Measurements from ENCODE around the gene TMEFF1.
"Not testable (repeated sequence)": the region's sequence is repeated elsewhere in the genome, so short reads cannot be mapped to it uniquely, and the experiment has no call there.

TMEFF1 gene, protein sequence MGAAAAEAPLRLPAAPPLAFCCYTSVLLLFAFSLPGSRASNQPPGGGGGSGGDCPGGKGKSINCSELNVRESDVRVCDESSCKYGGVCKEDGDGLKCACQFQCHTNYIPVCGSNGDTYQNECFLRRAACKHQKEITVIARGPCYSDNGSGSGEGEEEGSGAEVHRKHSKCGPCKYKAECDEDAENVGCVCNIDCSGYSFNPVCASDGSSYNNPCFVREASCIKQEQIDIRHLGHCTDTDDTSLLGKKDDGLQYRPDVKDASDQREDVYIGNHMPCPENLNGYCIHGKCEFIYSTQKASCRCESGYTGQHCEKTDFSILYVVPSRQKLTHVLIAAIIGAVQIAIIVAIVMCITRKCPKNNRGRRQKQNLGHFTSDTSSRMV

DNA sequence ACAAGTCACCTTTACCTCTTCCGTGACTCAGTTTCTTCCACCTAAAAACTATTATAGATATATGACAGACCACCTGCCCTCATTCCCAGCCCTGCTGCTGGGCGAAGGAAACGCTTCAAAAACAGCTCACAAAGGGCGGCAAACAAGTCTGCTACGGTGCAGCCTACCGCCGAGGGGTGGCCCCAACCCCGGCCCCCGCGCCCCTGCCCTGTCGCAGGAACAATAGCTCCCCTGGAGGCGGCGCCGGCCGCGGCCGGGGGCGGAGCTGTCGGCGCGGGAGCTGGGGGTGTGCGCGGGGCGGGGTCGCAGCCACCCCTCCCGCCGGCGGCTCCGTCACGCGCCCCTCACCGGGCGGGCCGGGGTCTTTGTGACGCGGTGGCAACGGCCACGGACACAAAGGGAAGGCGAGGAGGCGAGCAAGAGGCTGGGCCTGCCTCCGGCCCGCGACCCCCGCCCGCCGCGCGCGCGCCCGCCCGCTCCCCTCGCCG, at the start of gene TMEFF1:
Gene TMEFF1 (plus strand): TSS at position 362 of the 488 bp plus-strand sequence. CDS start 396 bp downstream, outside the sequence.
- DNase-seq, result peak; percentile 57

DNA sequence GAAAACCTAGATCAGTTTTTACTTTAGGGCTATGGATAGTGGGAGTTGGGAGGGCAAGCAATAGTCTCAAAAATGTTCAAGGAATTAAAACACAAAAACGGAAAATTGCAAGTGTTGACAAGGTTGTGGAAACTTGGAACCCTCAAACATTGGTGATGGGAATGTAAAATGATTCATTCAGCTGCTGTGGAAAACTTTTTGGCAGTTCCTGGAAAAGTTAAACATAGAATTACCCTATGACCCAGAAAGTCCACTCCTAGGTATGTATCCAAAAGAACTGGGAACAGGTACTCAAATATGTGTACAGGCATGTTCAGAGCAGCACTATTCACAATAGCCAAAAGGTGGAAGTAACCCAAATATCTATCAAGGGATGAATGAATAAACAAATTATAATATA, 47.2 kb upstream of the TMEFF1 start:
- DNase-seq, result peak; percentile 40

DNA sequence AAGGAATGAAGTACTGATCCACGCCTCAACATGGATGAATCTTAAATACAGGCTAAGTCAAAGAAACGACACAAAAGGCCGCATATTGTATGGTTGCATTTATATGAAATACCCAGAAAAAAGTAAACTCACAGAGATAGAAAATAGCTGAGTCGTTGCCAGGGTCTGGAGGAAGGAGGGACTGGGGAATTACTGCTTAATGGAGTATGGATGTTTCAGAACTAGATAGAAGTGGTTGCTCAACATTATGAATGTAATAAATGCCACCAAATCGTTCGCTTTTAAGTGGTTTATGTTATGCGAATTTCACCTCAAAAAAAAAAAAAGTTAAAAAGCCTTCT, 46.8 kb upstream of the TMEFF1 start:
- no peak for DNase-seq

- peak; percentile 84 for DNase-seq
Observed at GRCh38 chr9:100426530-100427365, 46.2 kb upstream of the TMEFF1 start, which contains the start of gene MSANTD3. Gene MSANTD3, plus strand, starts transcription at chr9:100427143. Its CDS starts 14,796 bp downstream, at chr9:100441939.

DNA sequence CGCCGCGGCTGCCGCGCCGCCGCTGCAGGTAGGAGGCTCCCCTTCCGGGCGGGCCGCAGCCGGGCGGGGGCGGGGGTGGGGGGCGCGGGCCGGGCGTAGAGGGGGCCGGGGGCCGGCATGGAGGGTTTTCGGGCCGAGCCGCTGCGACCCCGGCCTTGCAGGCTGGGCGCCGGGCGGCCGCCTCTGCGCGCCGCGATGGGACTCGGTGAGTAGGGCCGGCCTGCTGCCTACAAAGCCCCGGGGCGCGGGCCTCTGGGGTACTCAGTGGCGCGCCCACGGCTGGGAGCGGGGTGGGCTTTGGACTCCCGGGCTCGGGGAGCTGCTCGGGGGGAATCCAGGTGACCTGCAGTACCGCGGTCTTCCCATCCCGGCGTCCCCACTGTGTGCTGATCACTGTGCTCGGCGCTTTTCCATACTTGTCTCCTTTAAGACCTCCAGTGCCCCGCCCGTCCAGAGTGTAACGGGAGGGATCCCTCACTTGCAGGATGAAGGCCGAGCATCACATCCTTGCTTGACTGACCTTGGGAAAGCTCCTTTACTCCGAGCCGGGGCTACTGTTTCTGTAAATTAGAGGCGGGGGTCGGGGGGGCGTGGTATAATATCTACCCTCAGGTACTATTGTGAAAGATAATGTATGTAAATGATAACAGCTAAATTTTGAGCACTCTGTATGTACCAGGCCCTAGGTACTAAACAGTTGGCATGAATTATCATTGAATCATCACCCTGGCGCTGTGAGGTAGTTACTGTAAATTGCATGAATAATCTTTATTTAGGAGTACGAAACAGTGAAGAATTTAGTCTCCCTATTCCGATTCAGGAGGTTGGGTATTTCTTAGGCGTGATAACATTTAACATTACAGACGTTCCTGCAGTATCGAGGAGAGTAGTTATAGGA, 45.3 kb upstream of the TMEFF1 start:
- peak; percentile 79 for DNase-seq

DNA sequence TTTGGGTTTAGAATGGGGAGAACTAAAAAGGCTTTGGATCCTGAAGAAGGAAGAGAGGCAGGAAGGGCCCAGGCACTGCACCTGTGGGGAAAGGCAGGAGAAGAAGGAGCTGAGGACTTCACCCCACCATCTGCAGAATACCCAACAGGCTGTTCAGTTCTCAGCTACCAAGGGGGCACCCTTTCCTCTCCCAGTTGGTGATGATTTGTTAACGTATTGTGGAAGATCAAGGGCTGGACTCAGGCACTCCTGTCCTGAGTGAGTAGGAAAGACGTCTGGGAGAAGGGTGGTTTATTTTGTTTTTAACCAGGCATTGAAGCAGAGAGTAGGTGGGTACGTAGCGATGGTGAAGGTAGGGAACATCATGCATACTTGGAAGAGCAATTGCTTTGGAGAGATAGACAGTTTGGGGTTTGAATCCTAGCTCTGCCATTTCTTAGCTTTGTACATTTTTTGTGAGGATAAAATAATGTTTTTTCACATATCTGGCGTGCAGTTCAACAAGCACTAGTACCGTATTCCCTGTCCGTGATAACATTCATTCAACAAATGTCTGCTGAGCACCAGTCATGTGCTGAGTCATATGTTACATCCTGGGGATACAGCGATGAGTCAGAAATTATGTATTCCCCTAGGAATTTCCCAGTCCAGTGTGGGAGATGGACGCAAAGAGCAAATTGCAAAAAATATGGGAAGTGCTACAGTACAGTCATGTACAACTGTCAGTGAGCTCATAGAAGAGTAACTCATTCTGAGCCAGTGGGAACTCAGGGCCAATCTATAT, 43.9 kb upstream of the TMEFF1 start:
- peak; percentile 99 for DNase-seq

DNA sequence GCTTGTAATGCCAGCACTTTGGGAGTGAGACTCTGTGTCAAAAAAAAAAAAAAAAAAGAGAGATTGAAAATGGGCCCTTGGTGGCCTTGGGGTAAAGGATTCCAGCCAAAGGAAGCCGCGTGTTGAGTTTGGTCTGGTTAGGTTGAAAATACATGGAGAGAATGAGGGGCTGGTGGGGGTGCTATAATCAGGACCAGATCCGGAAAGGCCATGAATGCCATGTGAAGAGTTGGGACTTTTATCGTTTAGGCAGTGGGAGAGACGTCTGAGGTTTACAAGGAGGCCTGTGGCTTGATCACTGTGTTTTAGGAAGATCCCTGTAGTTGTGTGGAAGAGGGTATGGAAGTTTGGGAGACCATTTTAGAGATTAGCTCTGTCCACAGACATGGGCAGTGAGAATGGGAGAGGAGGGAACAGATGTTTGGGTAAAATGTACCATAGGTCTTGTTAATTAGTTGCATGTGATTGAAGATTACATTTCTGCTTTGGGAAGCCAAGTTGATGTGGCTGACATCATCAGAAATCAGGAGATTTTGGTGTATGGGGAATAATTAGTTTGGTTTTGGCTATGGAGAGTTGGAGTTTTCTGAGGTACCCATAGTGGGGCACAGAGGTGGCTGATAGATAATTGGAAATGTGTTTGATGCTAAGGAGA, 42.5 kb upstream of the TMEFF1 start:
- peak; percentile 70 for DNase-seq

GRCh38 chr9:100431886-100432285, 41.1 kb upstream of the TMEFF1 start:
- DNase-seq, result no peak

GRCh38 chr9:100432736-100433135, 40.2 kb upstream of the TMEFF1 start:
- no peak for DNase-seq

GRCh38 chr9:100436571-100436970, 36.4 kb upstream of the TMEFF1 start:
- no peak for DNase-seq

DNA sequence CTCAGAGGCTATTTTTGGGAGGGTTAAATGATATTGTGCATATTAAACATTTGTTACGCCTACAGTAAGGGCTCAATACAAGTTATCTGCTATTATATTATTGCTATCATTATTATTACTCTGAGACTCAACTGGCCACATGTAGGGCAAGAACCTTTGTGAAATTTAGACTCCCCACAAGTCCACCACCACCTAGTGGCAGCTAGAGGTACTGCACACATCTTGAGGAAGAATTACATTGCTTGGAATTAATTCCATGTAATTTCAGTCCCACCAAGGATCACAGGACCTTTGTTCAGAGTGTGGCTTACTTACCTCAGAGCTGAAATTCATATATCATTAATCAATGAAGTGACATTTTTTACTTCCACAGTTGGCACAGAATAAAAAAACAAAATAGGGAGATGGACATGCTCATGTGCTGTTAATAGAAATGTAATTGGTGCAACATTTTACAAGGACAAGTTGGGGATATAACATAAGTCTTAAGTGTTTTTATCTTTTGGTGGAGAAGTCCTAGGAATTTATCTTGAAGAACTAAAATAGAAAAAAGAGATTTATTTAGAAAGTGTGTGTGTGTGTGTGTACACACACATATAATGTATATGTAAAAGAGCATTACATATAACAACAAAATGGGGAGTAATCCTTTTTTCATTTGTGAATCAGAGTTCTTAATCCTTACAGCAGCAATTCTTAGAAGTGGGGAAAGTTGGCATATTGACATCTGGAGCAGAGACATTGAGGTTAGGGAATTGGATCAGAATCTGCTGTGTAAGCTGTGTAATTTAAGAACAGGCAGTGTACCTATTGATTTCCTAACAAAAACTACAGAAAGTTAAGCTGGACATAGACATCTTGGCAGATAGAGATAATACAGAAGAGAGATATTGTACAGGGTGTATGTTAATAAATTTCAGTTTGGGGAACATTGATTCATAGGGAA, 34.8 kb upstream of the TMEFF1 start:
- peak; percentile 74 for DNase-seq

GRCh38 chr9:100440071-100440470, 32.9 kb upstream of the TMEFF1 start:
- DNase-seq, result no peak

DNA sequence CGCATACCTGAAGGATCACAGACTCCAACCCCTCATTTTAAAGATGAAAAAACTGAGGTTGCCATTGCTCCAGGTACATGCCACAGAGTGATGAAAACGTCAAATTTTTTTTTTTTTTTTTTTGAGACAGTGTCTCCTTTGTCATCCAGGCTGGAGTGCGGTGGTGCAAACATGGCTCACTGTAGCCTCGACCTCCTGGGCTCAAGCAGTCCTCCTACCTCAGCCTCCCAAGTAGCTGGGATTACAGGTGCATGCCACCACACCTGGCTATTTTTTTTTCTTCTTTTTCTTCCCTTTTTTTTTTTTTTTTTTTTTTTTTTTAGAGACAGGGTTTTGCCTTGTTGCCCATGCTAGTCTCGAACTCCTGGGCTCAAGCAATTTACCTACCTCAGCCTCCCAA, 32.5 kb upstream of the TMEFF1 start:
- not testable (repeated sequence) for DNase-seq

- DNase-seq, result no peak
Observed at GRCh38 chr9:100441911-100442361, 31.0 kb upstream of the TMEFF1 start.

DNA sequence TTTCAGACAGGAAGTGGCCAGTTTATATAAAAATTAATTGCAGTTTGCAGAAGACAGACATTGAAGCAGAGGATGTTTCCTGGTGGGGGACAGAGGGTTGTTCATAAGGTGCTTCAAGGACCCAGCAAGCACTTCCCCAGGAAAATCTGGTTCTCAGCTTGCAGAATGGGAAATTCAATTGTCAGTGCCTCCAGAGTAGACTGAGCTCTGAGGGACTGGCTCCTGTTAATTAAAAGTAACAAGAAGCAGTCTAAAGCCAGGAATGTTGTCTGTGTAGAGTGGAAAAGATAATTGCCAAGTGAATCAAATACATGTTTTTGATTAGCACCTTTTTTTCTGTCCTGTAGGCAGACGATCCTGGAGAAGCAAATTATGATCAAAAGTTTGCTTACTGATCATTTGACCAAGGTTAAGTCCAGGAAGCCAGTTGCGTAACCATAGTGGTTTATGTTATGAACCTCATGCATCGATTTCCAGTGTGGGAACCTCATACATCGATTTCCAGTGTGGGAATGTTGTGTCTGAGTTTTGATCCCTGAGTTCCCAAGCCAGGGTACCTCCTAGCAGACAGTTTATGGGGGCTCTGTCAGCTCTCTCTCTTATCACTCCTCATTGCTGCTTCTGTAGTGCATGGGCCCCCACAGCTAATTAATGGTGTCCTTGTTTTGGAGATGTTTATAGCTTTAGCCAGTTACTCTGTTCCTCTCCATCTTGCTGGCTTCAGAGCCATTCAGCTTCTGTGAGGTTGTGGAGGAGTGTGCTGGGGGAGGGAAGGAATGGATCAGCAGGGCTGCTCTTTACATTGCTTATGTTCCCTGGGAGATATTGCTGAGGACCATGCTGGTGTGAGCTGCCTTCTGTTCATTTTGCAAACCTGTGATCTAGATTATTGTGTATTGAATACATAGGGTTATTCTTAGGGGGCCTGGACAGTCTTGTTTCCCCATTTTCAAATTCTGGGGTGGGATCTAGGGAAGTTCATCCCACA, 28.9 kb upstream of the TMEFF1 start:
- no peak for DNase-seq

- DNase-seq, result no peak
Observed at GRCh38 chr9:100445161-100445902, 27.6 kb upstream of the TMEFF1 start.

GRCh38 chr9:100445903-100446549, 26.9 kb upstream of the TMEFF1 start:
- DNase-seq, result no peak
